ENCODE results near the gene PAOX.
"Not testable (repeated sequence)": the region's sequence is repeated elsewhere in the genome, so short reads cannot be mapped to it uniquely, and the experiment has no call there.

PAOX gene

GRCh38 chr10:133421336-133422222 is 42.5 kb downstream of the PAOX start:
- DNase-seq (ENCODE audit: low read depth) = no peak
- no peak for TF ChIP-seq CTCF (IDR thresholded peaks at IDR 0.05; ENCODE audit: insufficient read depth, low read depth, low read length, missing control alignments)
- no peak overlapping the region for H3K4me3 ChIP-seq (ENCODE audit: low read depth, low read length)

- no peak for TF ChIP-seq CTCF (IDR thresholded peaks at IDR 0.05; ENCODE audit: insufficient read depth, low read depth, low read length, missing control alignments)
- no peak overlapping the region for H3K4me3 ChIP-seq (ENCODE audit: low read depth, low read length)
- no peak for DNase-seq (ENCODE audit: low read depth)
Observed at GRCh38 chr10:133422223-133422806, 43.3 kb downstream of the PAOX start.

DNA sequence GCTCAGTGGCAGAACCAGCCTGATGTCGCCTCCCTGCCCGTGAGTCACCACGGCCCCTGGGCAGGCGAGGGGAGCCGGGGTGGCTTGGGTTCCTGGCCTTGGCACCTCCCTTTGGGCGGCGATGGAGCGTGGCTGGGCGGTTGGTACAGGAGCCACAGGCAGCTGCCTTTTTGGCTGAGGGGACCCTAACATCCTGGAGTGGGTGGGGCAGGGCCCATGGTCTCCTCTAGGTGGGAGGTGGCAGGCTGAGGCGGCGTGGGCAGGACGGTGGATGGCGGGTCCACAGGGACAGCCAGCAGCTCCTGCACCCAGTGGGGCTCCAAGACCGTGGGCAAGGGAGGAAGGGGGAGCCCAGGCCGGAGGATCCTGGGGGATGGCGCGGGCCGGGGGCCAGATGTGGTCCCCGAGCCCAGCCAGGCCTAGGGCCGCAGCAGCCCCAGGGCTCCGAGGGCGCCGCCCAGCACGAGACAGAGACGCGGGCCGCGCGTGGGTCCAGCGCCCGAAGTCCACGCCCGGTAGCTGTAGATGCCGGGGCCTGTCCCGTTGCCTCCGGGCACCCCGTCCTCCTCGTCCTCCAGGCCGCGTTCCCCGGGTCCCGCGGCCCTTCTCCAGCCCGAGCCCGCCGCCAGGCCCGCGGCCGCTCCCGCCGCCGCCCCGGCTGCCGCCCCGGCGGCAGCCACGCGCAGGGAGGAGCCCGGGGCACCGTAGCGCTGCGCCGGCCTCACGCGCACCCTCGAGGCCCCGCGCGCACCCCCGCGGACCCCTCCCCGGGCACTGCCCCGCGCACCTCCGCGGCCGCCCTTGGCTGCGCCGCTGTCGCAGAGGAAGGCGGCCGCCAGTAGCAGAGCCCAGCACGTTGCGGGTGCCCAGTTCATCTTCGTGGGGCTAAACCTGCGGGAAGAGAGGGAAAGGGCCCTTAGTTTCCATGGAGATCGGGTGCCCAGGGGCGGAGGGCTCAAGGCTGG is 44.0 kb downstream of the PAOX start:
- no peak overlapping the region for H3K4me3 ChIP-seq (ENCODE audit: low read depth, low read length)
- TF ChIP-seq CTCF (IDR thresholded peaks at IDR 0.05; ENCODE audit: insufficient read depth, low read depth, low read length, missing control alignments) = no peak
- no peak for DNase-seq (ENCODE audit: low read depth)

DNA sequence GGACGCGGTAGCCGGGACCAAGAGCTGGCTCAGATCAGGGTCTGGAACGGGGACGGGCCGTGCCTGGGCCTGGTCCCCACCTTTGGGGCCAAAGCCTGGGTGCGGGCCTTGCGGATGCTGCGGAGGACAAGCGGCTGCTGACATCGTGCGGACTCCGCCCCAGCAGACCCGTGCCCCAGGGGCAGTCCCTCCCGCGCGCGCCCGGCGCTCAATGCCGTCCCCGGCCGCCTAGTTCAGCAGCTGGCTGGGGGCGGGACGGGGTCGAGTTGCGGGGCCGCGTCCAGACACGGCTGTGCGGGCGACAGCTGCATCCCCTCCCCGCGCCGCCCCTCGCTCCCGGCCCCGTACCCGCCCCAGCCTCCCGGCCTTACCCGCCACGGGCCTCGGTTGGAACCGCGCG is 45.0 kb downstream of the PAOX start:
- not testable (repeated sequence) for DNase-seq (ENCODE audit: low read depth); H3K4me3 ChIP-seq (ENCODE audit: low read depth, low read length)

- not testable (repeated sequence) for H3K4me3 ChIP-seq (ENCODE audit: low read depth, low read length); DNase-seq (ENCODE audit: low read depth)
Observed at GRCh38 chr10:133424601-133425000, 45.5 kb downstream of the PAOX start, which contains the start of gene SPRN. SPRN (minus strand) TSS chr10:133424625; CDS start chr10:133423681, 944 bp downstream.

DNA sequence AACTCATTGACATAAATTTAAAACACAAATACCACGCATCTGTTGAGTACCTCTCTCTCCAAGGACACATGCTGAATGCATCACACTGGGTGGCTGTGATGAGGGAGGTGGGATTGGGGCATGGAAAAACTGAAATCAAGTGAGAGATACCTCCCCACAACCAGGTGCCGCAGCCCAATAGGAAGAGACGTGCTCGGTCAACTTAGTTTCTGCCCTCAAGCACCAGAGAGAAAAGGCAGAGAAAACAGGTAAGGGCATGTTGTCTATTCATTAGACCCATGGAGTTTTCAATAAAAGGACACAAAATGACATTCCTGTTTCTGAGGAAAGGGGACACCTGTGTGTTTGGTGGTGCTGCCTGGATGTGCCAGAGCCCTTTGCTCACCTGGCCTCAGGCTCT is 50.5 kb downstream of the PAOX start:
- not testable (repeated sequence) for H3K4me3 ChIP-seq (ENCODE audit: low read depth, low read length); DNase-seq (ENCODE audit: low read depth)

DNA sequence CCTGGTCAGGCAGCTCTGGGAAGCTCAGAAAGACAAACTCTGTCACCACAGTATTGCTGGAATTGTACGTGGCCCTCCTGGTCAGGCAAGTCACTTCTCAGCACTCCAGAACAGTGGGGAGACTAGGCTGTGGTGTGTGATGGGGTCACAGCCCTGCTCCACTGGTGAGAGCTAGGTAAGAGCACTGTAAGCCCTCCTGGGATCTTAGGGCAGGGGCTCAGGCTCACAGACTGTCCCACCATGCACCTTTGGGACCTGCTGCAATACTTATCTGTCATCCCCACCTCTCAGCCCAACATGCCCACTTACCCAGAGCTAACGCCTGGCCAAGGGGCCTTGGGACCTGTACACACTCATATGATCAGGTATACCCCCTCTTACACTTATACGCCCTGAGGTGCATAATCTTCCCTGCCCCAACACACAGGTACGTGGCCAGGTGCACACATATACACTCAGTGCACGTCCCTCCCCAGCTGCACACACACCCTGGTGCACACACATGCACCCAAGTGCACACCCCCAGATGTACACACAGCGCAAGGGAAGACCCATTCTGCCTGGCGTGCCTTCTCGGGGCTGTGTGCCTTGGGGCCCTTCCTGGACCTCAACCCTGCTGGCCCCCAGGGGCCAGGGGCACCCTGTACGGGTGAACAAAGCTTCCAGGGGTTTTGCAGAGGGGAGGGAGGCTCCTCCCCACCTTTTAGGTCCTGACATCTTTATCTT is 53.0 kb downstream of the PAOX start:
- DNase-seq (ENCODE audit: low read depth); H3K4me3 ChIP-seq (ENCODE audit: low read depth, low read length): not testable (repeated sequence)

GRCh38 chr10:133432789-133433188 is 53.7 kb downstream of the PAOX start:
- H3K4me3 ChIP-seq (ENCODE audit: low read depth, low read length); DNase-seq (ENCODE audit: low read depth): not testable (repeated sequence)

GRCh38 chr10:133438711-133439273 is 59.7 kb downstream of the PAOX start:
- peak; percentile 55 for DNase-seq (ENCODE audit: low read depth)

More at GRCh38 chr10:133438711-133439273, 59.7 kb downstream of the PAOX start:
- H3K4me3 ChIP-seq (ENCODE audit: low read depth, low read length) = no peak overlapping the region
- TF ChIP-seq CTCF (IDR thresholded peaks at IDR 0.05; ENCODE audit: insufficient read depth, low read depth, low read length, missing control alignments) = peak; percentile 50
